ENCODE measurements around the gene RACK1. TPM values are rescaled to one million over a fixed set of nuclear protein-coding genes. Genes with fewer than 3 reads are reported as not detected.
A peak's percentile ranks its signal among the peaks of the same experiment; 100 is the strongest.

The RACK1 gene
- total and polyA plus RNA-seq, 2 of the 13 experiments (the other 11 are each of a cell fraction or from before 2014, with no cell fraction given) = 2,514 to 6,141 TPM

- TF ChIP-seq U2AF1 (optimal IDR thresholded peaks at IDR 0.05; ENCODE audit: low read depth, low read length) = no peak
- TF ChIP-seq ZNF776 (CRISPR knock-in tag; IDR thresholded peaks at IDR 0.05) = peak; percentile 92; the same call in 1 of the 2 replicates
- TF ChIP-seq ZNF12 (CRISPR knock-in tag; IDR thresholded peaks at IDR 0.05) = peak; percentile 17; the same call in 1 of the 2 replicates
- TF ChIP-seq TEAD2 (CRISPR knock-in tag; IDR thresholded peaks at IDR 0.05) = no peak
- TF ChIP-seq ZMYM2 (CRISPR knock-in tag; IDR thresholded peaks at IDR 0.05) = 0 out of 2 replicates have a peak, but pooled peaks have one; percentile 58
- TF ChIP-seq PPARG (CRISPR knock-in tag; conservative IDR thresholded peaks at IDR 0.05) = peak; percentile 56; the same call in 1 of the 2 replicates
- no peak for TF ChIP-seq ZNF260 (CRISPR knock-in tag; IDR thresholded peaks at IDR 0.05; ENCODE audit: borderline replicate concordance, low read depth)
- peak; percentile 77; the same call in 1 of the 2 replicates for TF ChIP-seq ZFP90 (CRISPR knock-in tag; IDR thresholded peaks at IDR 0.05; ENCODE audit: borderline replicate concordance)
- no peak for TF ChIP-seq SETDB1 (CRISPR knock-in tag; IDR thresholded peaks at IDR 0.05; ENCODE audit: borderline replicate concordance)
- TF ChIP-seq ZNF598 (CRISPR knock-in tag; IDR thresholded peaks at IDR 0.05; ENCODE audit: borderline replicate concordance) = no peak
- peak; percentile 66 for TF ChIP-seq HES4 (CRISPR knock-in tag; IDR thresholded peaks at IDR 0.05; ENCODE audit: borderline replicate concordance)
- TF ChIP-seq ZBTB8A (CRISPR knock-in tag; IDR thresholded peaks at IDR 0.05; ENCODE audit: borderline replicate concordance, low read depth) = no peak
- TF ChIP-seq ZNF740 (CRISPR knock-in tag; IDR thresholded peaks at IDR 0.05) = no peak
- no peak for TF ChIP-seq ZNF660 (CRISPR knock-in tag; IDR thresholded peaks at IDR 0.05; ENCODE audit: borderline replicate concordance, low read depth)
- no peak for TF ChIP-seq ZNF530 (CRISPR knock-in tag; IDR thresholded peaks at IDR 0.05; ENCODE audit: low read depth)
- TF ChIP-seq ATM (IDR thresholded peaks at IDR 0.05; ENCODE audit: borderline replicate concordance) = no peak
- peak; percentile 38; the same call in 1 of the 2 replicates for TF ChIP-seq HIC2 (CRISPR knock-in tag; IDR thresholded peaks at IDR 0.05; ENCODE audit: low read depth)
- no peak for TF ChIP-seq ZNF572 (CRISPR knock-in tag; IDR thresholded peaks at IDR 0.05)
- peak; percentile 35; the same call in 1 of the 2 replicates for TF ChIP-seq ARID5B (CRISPR knock-in tag; IDR thresholded peaks at IDR 0.05)
- TF ChIP-seq ZBTB10 (CRISPR knock-in tag; IDR thresholded peaks at IDR 0.05; ENCODE audit: borderline replicate concordance) = 0 out of 2 replicates have a peak, but pooled peaks have one; percentile 16
These were observed 52.0 kb downstream of the RACK1 start (continued) for GRCh38 chr5:181191526-181192336.

Data from HepG2 (cell line).